Upper lobe of left lung (tissue), 6 donors: ENCODE measurements around the gene CPB2. TPM values are rescaled to one million over a fixed set of nuclear protein-coding genes. Genes with fewer than 3 reads are reported as not detected.
A peak's percentile ranks its signal among the peaks of the same experiment; 100 is the strongest.

Experiments
- ATAC-seq, 2 donors: fragments of 200-7000 bp; cut with Tn5 transposase; one replicate each; pipeline ENCODE4 v1.9.1; 2022; ENCODE audit warnings: mild to moderate bottlenecking in 2 of 2, moderate library complexity in 2 of 2; ENCODE audit not compliant: low FRiP score in 2 of 2
- DNase-seq, 2 donors: peaks; one replicate each; pipeline ENCODE4 v3.0.0-alpha.2; 2019 to 2020
- H3K27ac ChIP-seq, 4 donors: fragments of 200-600 bp; sonication (generic); one replicate each; pipeline ENCODE4 v1.5.1; 2016 to 2019
- H3K27me3 ChIP-seq, 4 donors: fragments of 200-600 bp; sonication (generic); one replicate each; pipeline ENCODE4 v1.5.1; 2017 to 2019
- H3K36me3 ChIP-seq, 4 donors: fragments of 200-600 bp; sonication (generic); one replicate each; pipeline ENCODE4 v1.5.1; 2016 to 2019
- H3K4me1 ChIP-seq, 4 donors: fragments of 200-600 bp; sonication (generic); one replicate each; pipeline ENCODE4 v1.5.1; 2018 to 2019
- H3K4me3 ChIP-seq, 4 donors: fragments of 200-600 bp; sonication (generic); one replicate each; pipeline ENCODE4 v1.5.1; 2017 to 2019; ENCODE audit warnings: mild to moderate bottlenecking in 2 of 4, moderate library complexity in 1 of 4
- H3K9me3 ChIP-seq, 4 donors: fragments of 200-600 bp; sonication (generic); one replicate each; pipeline ENCODE4 v1.5.1; 2018 to 2019
- CTCF ChIP-seq, 6 experiments: fragments of 450-650 bp in 4 of 6; fragments of 200-600 bp in 2 of 6; sonication (generic) in 2 of 6; IDR thresholded peaks; one replicate each; pipeline ENCODE4 v1.5.1; 2016 to 2019; ENCODE audit warnings: antibody characterized with exemption in 6 of 6
- EP300 ChIP-seq, 4 donors: sonication (generic); formaldehyde crosslinking; IDR thresholded peaks; one replicate each; pipeline ENCODE4 v1.5.1; 2017; ENCODE audit warnings: antibody characterized with exemption in 4 of 4, control low read depth in 2 of 4
- POLR2A ChIP-seq, 4 donors: fragments of 450-650 bp; IDR thresholded peaks; one replicate each; pipeline ENCODE4 v1.5.1; 2016 to 2017; ENCODE audit warnings: antibody characterized with exemption in 4 of 4, mild to moderate bottlenecking in 2 of 4
- POLR2AphosphoS5 ChIP-seq, 2 donors: sonication (generic); formaldehyde crosslinking; IDR thresholded peaks; one replicate each; pipeline ENCODE4 v1.5.1; 2017; ENCODE audit warnings: antibody characterized with exemption in 2 of 2
- WGBS, 2 donors: methylation state at CpG; one replicate each; pipeline ENCODE4 v1.1.5; 2017 to 2018; 5-methylcytosine and 5-hydroxymethylcytosine counted together
- total RNA-seq, 6 donors: library from RNA; depleted of rRNA in 4 of 6; stranded (reverse); fragments of >200 nt in 4 of 6; gene quantifications; one replicate each; pipeline versions ENCODE4 v1.1.0 to v1.2.1, GENCODE V29; 2016 to 2021
- donor health status: DM: no; HTN: no; CAD: no; lungs with moderate emphysema.
- donor health status: DM: no; HTN: yes; CAD: no; lungs with severe emphysema.

CPB2 gene
- total RNA-seq, 6 donors from 2014 or later = 2.1 to 114 (median 21.3) TPM

- ATAC-seq = peak; percentile 64 to 89
- peaks cover 0 to 11% (median 0%) of the 10 kb centered on the region in 4 donors for H3K4me1 ChIP-seq
- H3K27me3 ChIP-seq = no peaks in the 10 kb centered on the region
- no peaks in the 10 kb centered on the region for H3K9me3 ChIP-seq
- H3K27ac ChIP-seq = peak overlapping the region in 2 of 4 donors; percentile 4 to 35
- no peak overlapping the region for H3K4me3 ChIP-seq
- DNase-seq = peak in 1 of 2 donors; percentile 65
- TF ChIP-seq POLR2A (IDR thresholded peaks at IDR 0.05) (no peak), EP300 (IDR thresholded peaks at IDR 0.05) (peak in 1 of 4 donors; percentile 47), POLR2AphosphoS5 (IDR thresholded peaks at IDR 0.05) (peak in 1 of 2 donors; percentile 29), CTCF (IDR thresholded peaks at IDR 0.05) (no peak)
- 50 to 63% methylated on average over 4 of the region's 4 CpGs for WGBS, 2 donors
- peaks cover 0 to 14% (median 6%) of the 10 kb centered on the region in 4 donors for H3K36me3 ChIP-seq
Observed at GRCh38 chr13:46134961-46135522, 30.2 kb upstream of the CPB2 start.

GRCh38 chr13:46134494-46134893, 29.7 kb upstream of the CPB2 start:
- ATAC-seq = no peak
- Histone ChIP-seq H3K27ac (peak overlapping the region in 2 of 4 donors; percentile 4 to 35), H3K9me3 (no peaks in the 10 kb centered on the region), H3K27me3 (no peaks in the 10 kb centered on the region), H3K4me3 (no peak overlapping the region), H3K4me1 (peaks cover 0 to 11% (median 0%) of the 10 kb centered on the region in 4 donors), H3K36me3 (peaks cover 0 to 14% (median 7%) of the 10 kb centered on the region in 4 donors)
- TF ChIP-seq EP300 (IDR thresholded peaks at IDR 0.05) (no peak), POLR2A (IDR thresholded peaks at IDR 0.05) (no peak), POLR2AphosphoS5 (IDR thresholded peaks at IDR 0.05) (no peak), CTCF (IDR thresholded peaks at IDR 0.05) (no peak)
- WGBS, 2 donors = 59 to 85% methylated on average over 2 of the region's 2 CpGs
- DNase-seq = no peak

GRCh38 chr13:46132109-46132508, 27.3 kb upstream of the CPB2 start:
- Histone ChIP-seq H3K27me3 (no peaks in the 10 kb centered on the region), H3K27ac (no peak overlapping the region), H3K36me3 (peaks cover 0 to 13% (median 8%) of the 10 kb centered on the region in 4 donors), H3K4me1 (peaks cover 0 to 11% (median 0%) of the 10 kb centered on the region in 4 donors), H3K4me3 (no peak overlapping the region), H3K9me3 (no peaks in the 10 kb centered on the region)
- ATAC-seq (no peak), DNase-seq (no peak)
- 90 to 91% methylated on average over 2 to 3 of the region's 3 CpGs for WGBS, 2 donors
- TF ChIP-seq CTCF (IDR thresholded peaks at IDR 0.05) (no peak), POLR2AphosphoS5 (IDR thresholded peaks at IDR 0.05) (no peak), POLR2A (IDR thresholded peaks at IDR 0.05) (no peak), EP300 (IDR thresholded peaks at IDR 0.05) (no peak)

- H3K27ac ChIP-seq = no peak overlapping the region
- TF ChIP-seq POLR2AphosphoS5 (IDR thresholded peaks at IDR 0.05) = no peak
- no peak for TF ChIP-seq EP300 (IDR thresholded peaks at IDR 0.05)
- no peak overlapping the region for H3K4me3 ChIP-seq
- H3K9me3 ChIP-seq = no peaks in the 10 kb centered on the region
- H3K36me3 ChIP-seq = peaks cover 0 to 13% (median 8%) of the 10 kb centered on the region in 4 donors
- H3K4me1 ChIP-seq = peaks cover 0 to 13% (median 0%) of the 10 kb centered on the region in 4 donors
- H3K27me3 ChIP-seq = no peaks in the 10 kb centered on the region
- ATAC-seq (no peak), DNase-seq (no peak)
Observed at GRCh38 chr13:46131705-46132104, 26.9 kb upstream of the CPB2 start.

GRCh38 chr13:46129955-46130618, 25.3 kb upstream of the CPB2 start:
- H3K9me3 ChIP-seq = no peaks in the 10 kb centered on the region
- no peak for ATAC-seq
- WGBS, 2 donors = 89 to 92% methylated on average over 3 of the region's 3 CpGs
- H3K4me3 ChIP-seq = no peak overlapping the region
- no peak overlapping the region for H3K27ac ChIP-seq
- TF ChIP-seq EP300 (IDR thresholded peaks at IDR 0.05) = no peak
- TF ChIP-seq CTCF (IDR thresholded peaks at IDR 0.05) = no peak
- no peak for TF ChIP-seq POLR2A (IDR thresholded peaks at IDR 0.05)
- no peak for TF ChIP-seq POLR2AphosphoS5 (IDR thresholded peaks at IDR 0.05)
- H3K36me3 ChIP-seq = peaks cover 0 to 13% (median 8%) of the 10 kb centered on the region in 4 donors
- no peak for DNase-seq
- peaks cover 0 to 23% (median 6%) of the 10 kb centered on the region in 4 donors for H3K4me1 ChIP-seq
- H3K27me3 ChIP-seq = no peaks in the 10 kb centered on the region
